Astrocyte of the cerebellum (primary cell): Measurements from ENCODE around the gene U2SURP.

Experiments used
- DNase-seq: peaks from one replicate; pipeline ENCODE4 v3.0.0-alpha.2; 2011; ENCODE audit warnings: low read depth
- H3K4me3 ChIP-seq: 2 replicates; pipeline ENCODE4 v1.5.1; 2011; ENCODE audit warnings: mild to moderate bottlenecking, low read depth, low read length, moderate library complexity
- CTCF ChIP-seq: IDR thresholded peaks from 2 replicates; pipeline ENCODE4 v1.5.1; 2012; ENCODE audit warnings: low read length, low read depth, moderate library complexity, mild to moderate bottlenecking; ENCODE audit errors: missing control alignments
- in situ Hi-C: cut with HindIII; loops from 2 replicates; pipeline ENCODE4 v1.10.0; 2017; ENCODE audit warnings: low sequenced_read_pairs

Gene U2SURP

GRCh38 chr3:143081844-143082778 lies 80.7 kb downstream of the U2SURP start:
- TF ChIP-seq CTCF = no peak
- H3K4me3 ChIP-seq = no peak overlapping the region
- no peak for DNase-seq
- in situ Hi-C loops = no loop called here

- in situ Hi-C loops = no loop called here
- DNase-seq = no peak
- TF ChIP-seq CTCF = no peak
- H3K4me3 ChIP-seq = no peak overlapping the region
These were observed 82.4 kb downstream of the U2SURP start for GRCh38 chr3:143083781-143084180.

- H3K4me3 ChIP-seq = no peak overlapping the region
- TF ChIP-seq CTCF = no peak
- DNase-seq = no peak
- in situ Hi-C loops = no loop called here
These were observed 83.7 kb downstream of the U2SURP start for GRCh38 chr3:143084856-143085731.

GRCh38 chr3:143088835-143089234 lies 87.5 kb downstream of the U2SURP start:
- no peak for TF ChIP-seq CTCF
- no peak overlapping the region for H3K4me3 ChIP-seq
- DNase-seq = no peak
- in situ Hi-C loops = no loop called here

GRCh38 chr3:143089965-143090364 lies 88.6 kb downstream of the U2SURP start:
- no peak for DNase-seq
- no peak for TF ChIP-seq CTCF
- in situ Hi-C loops = no loop called here
- no peak overlapping the region for H3K4me3 ChIP-seq

- in situ Hi-C loops = no loop called here
- no peak for DNase-seq
- no peak for TF ChIP-seq CTCF
- no peak overlapping the region for H3K4me3 ChIP-seq
These were observed 89.1 kb downstream of the U2SURP start for GRCh38 chr3:143090486-143090885.
